LoVo (cell line): Measurements from ENCODE around the gene ADM.

Experiments
- DNase-seq: peaks from one replicate; pipeline ENCODE4 v3.0.0-alpha.2; 2016; ENCODE audit warnings: low spot score

The ADM gene

DNA sequence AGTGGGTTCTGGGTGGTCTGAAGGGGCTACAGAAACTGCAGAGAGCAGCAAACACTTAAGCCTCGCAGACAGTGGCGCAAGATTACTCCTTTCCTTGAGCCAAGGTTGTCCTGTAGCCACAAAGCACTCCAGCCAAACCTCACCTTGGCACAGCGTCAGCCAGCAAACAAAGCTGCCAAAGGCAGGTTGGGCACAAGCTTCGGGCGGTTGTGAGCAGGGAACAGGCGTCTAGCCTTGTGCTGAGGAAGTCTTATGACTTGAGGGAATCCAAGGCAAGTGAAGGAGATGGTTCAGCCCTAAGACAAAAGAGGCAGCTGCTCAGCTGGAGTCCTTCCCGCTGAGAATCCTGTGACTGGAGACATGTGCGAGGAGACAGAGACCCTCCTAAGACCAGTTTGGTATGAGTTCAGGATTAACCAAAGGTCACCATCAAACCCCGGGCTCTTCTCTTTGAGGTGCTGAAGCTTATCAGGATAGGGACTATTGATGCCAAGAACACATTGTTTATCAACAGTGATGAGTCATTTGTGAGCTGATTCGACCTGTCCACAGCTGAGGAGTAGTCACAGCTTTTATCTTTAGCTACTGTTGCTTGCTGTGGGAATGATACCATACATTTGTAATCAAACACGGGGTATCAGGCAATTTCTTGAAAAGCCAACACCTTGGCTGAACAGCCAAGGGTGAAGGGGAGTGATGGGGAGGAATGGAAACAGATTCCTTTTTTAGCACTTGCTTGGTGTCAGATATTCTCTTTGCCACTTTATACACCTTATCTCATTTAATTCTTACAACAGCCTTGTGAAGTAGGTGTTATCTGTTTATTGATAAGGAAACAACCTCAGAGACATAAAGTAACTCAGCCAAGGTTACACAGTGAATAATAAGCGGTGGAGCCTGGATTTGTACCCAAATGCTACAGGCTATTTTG is 4.6 kb downstream of the ADM start:
- DNase-seq, result peak; percentile 83

- DNase-seq, result no peak
Observed at GRCh38 chr11:10310301-10310841, 5.5 kb downstream of the ADM start.

GRCh38 chr11:10311802-10312201 is 6.9 kb downstream of the ADM start:
- no peak for DNase-seq

- no peak for DNase-seq
Observed at GRCh38 chr11:10314199-10315072, 9.6 kb downstream of the ADM start.

DNA sequence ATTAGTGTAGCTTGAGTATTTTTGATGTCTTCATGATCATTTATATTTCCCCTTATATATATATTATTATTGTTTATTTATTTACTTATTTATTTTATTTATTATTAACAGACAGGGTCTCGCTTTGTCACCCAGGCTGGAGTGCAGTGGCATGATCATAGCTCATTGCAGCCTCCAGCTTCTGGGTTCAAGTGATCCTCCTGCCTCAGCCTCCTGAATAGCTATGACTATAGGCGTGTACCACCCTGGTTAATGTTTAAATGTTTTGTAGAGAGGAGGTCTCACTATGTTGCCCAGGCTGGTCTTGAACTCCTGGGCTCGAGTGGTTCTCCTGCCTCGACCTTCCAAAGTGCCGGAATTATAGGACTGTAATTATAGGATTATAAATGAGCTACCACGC is 10.2 kb downstream of the ADM start:
- no peak for DNase-seq

DNA sequence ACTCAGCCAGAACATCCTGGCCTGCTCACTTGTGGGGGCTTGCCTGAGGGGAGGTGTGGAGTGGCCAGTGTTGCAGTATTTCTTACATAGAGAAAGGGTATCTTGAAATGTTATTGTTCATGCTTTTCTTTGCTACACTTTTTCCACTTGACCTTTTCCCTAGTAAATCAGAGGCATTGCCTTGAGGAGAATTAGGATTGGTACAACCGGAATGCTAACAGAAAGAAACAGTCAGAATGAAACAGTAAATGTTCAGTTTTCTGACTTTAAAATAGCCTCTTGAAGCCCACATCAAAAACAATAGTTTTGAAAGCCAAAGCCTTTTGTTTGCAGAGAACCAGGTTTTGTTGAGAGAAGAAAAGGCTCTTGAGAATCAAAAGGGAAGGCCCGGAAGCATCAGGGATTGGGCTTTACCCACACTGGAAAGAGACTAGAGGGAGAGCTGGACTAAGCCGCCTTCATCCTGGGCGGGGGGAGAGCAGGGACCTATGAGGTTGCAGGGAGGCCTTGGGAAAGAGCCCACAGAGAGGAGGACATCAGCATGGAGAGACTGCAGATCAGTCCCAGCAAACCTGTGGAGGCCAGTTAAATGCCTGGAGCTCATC is 12.4 kb downstream of the ADM start:
- DNase-seq, result no peak

DNA sequence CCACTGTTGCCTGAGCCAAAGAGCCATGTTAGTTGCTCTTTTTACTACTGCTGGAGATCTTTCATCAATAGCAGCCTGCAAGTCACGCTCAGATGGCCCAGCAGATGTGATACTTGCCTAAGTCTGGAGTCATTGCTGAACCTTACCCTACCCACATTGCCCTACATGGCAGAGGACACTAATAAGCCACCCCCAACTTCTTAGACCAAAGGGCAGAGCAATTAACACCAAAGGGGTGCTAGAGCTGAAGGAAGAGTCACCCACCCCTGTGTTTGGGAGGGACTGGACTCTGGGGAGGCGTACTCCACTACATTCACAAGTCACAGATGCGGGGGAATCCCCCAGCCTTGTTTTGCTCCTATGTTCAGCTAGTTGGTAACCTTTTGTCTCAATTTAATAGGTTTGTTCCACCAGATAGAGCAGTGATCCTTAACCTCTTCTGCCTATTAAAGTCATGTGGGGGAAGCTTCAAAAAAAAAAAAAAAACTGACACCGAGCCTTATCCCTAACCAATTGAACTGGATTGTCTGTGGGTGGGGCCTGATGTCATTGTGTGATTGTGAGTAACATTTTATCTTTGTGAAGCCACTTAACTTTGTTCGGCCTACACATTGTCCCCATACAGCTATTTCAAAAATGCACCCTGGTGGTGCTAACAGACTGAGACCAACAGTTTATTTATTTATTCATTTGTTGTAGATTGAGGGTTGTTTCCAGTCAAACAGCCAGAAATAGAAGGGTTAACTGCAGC is 13.1 kb downstream of the ADM start:
- no peak for DNase-seq

DNA sequence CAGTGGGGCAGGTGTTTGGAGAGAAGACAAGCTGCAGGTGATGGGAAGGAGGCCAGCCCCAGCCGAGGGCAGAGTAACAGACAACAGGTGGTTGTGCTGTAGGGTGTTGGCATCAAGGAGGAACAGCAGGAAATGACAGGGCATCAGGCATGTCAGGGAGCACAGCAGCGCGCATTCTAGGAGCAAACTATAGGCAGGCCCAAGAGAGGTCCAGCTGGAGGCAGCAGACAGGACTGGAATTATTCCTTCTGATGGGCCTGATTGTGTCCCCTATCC is 13.6 kb downstream of the ADM start:
- no peak for DNase-seq

- no peak for DNase-seq
Observed at GRCh38 chr11:10319702-10320558, 15.1 kb downstream of the ADM start.

- no peak for DNase-seq
Observed at GRCh38 chr11:10320736-10321465, 16.0 kb downstream of the ADM start.

DNA sequence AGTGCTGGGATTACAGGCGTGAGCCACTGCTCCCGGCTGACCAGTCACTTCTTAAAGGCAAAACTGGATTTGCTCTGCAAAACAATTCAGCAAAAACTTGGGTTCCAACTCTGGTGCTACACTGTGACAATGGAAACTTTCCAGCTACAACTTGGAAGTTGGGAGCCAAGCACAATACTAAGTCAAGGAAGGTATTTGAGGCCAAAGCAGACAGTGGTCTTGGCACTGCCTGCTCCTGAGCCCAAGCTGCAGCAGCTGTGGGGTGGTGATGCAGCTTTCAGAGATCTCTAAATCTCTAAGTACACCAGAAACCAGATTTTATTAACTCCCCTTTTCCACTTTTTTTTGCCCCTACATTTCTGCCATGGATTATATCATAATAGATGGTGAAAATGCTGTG is 17.5 kb downstream of the ADM start:
- DNase-seq, result no peak

DNA sequence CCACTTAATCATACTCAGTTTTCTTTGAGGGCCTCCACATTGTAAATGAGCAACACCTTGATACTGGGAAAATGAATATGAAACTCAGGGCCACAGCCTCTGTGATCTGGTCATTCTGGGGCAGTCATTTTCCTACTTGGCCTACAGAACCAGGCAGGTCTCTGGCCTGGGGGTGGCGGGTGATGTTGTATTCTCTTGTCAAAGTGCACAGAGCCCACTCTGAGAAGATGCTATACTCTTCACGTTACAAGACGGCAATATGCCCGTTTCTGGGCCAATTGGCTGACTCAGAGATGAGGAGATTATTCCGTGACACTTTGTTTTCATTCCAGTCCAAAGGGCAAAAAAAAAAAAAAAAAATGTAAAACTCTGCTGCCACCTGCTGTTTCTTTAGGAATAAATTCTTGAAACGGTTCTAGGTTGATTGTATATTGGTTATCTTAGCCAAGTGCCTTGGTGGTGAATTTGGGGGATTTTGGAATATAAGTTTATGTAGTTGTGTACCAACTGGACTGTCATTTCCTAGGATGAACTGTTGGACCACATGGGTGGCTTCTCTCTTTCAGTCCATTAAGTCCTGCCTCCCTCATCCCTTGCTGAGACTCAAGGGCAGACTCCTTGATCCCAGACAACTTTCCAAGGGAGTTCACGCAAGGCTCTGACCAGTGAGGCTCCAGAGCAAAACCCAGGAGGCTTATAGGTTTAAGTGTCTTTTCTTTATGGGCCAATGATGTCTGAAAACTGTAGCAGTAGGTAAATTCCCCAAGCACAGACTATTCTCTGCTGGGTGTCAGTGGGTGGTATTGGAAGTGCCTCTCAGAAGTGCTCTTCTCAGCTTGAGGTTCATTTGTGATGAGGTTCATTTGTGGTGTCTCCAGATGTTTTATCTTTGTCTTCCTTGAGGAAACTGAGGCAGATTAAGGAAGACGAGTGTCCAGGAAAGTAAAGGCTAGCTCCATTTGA is 18.2 kb downstream of the ADM start:
- peak; percentile 81 for DNase-seq

DNA sequence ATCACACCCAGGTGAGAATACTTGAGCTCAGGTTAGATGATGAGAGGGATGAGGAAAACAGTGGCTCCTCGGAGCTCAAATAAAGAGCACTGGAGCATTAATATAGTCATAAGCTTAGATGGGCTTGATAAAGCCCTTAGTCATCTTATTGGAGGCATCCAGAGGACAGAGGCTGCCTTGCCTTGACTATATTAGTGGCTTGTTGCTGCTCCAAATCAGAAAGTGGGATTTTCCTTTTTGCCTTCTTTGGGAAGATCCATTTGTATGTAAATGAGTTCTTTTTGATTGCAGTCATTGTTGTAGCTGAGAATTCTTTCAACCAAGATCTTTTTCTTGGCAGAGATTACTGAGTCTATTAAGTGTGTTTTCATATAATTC is 18.9 kb downstream of the ADM start:
- no peak for DNase-seq

- DNase-seq, result no peak
Observed at GRCh38 chr11:10324474-10324873, 19.6 kb downstream of the ADM start.

GRCh38 chr11:10325277-10326011 is 20.6 kb downstream of the ADM start:
- DNase-seq, result no peak

GRCh38 chr11:10326012-10326964 is 21.4 kb downstream of the ADM start:
- no peak for DNase-seq

GRCh38 chr11:10327254-10327653 is 22.4 kb downstream of the ADM start:
- DNase-seq, result no peak
